ENCODE results near the gene NCOA6. TPM values are rescaled to one million over a fixed set of nuclear protein-coding genes. Genes with fewer than 3 reads are reported as not detected.
"Not testable (repeated sequence)": the region's sequence is repeated elsewhere in the genome, so short reads cannot be mapped to it uniquely, and the experiment has no call there.

The NCOA6 gene
- total RNA-seq, 2 donors from 2014 or later = 16.7 to 19.8 TPM

DNA sequence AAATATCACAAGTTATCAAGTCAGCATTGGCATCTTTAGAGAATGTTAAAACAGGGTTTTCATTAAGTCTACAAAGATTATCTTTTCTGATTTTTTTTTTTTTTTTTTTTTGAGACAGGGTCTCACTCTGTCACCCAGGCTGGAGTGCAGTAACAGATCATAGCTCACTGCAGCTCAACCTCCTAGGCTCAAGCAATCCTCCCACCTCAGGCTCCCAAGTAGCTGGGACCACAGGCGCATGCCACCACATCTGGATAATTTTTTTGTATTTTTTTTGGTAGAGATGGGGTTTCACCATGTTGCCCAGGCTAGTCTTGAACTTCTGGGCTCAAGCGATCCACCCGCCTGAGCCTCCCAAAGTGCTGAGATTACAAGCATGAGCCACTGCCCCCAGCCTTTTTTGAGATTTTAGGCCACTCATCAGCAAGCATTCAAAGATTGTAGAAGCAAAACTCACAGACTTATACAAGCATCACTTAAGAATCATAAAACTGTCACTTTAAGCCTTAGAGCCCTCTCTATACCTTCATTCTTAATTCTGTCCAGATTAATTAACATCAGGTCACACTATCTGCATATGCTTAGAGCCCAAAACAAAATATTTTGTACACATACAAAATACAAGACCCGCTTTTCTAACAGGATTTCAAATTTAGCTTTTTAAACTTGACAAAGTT lies 32.6 kb downstream of the NCOA6 start:
- ATAC-seq (no peak), DNase-seq (no peak)
- intact Hi-C loops (cut with DNase I) = no loop called here

GRCh38 chr20:34791289-34792020 lies 34.0 kb downstream of the NCOA6 start:
- intact Hi-C loops (cut with DNase I) = no loop called here

GRCh38 chr20:34781220-34781619 lies 44.2 kb downstream of the NCOA6 start:
- intact Hi-C loops (cut with DNase I) = no loop called here
- no peak for DNase-seq
- no peak for ATAC-seq

More at GRCh38 chr20:34791289-34792020, 34.0 kb downstream of the NCOA6 start:
- no peak for DNase-seq
- ATAC-seq = peak; percentile 78 to 86

DNA sequence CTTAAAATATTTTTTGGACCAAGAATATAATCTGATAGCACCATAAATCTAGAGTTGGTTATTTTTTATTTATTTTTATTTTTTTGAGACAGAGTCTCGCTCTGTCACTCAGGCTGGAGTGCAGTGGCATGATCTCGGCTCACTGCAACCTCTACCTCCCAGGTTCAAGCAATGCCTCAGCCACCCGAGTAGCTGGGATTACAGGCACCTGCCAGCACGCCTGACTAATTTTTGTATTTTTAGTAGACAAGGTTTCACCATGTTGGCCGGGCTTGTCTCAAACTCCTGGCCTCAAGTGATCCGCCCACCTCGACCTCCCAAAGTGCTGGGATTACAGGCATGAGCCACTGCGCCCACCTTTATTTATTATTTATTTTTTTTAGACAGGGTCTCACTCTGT lies 45.2 kb downstream of the NCOA6 start:
- intact Hi-C loops (cut with DNase I); ATAC-seq: not testable (repeated sequence)

GRCh38 chr20:34776177-34776576 lies 49.3 kb downstream of the NCOA6 start:
- ATAC-seq = no peak
- no peak for DNase-seq
- intact Hi-C loops (cut with DNase I) = no loop called here

More for the DNA sequence above, 45.2 kb downstream of the NCOA6 start:
- DNase-seq = not testable (repeated sequence)

DNA sequence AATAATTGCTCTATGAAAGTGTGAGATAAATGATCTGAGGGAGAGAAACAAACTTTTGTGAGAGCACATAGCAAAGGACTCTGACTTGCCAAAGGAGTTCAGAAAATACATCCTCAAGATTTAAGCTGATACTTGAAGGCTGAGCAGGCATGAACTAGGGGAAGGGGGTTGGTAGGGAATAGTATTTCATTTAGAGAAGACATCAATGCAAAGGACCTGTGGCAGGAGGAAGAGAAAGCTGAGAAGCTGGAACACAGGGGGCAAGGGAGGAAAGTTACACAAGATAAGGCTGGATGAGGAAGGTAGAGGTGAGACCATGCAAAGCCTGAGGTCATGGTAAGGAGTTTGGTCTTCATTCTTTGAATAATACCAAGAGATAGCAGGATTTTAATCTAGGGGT lies 50.6 kb downstream of the NCOA6 start:
- intact Hi-C loops (cut with DNase I) = loop anchor here in 1 of 2 donors (5.0 kb wide), 1 partner anchor 198 kb away; no protein-coding TSS in a partner anchor
- ATAC-seq = no peak

DNA sequence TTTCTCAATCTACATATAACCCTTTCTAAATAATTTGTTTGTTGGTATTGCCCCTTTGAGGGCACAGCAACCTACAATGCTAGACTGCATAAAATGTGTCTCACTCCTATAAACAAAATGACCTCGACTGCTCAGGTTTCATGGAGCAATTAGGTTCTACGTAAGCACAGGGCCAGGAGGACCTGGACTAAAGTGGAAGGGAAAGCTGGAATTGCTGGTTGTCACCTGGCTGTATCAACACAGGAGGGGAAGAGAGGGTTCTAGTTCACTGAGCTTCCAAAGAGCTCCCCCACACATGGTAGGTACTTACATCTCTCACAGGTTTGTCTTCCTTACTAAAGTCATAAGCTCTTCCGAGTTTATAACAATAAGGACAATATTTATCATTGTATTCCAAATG lies 51.0 kb downstream of the NCOA6 start:
- intact Hi-C loops (cut with DNase I) = loop anchor here in 1 of 2 donors (5.0 kb wide), 1 partner anchor 197 kb away; no protein-coding TSS in a partner anchor
- ATAC-seq (no peak), DNase-seq (no peak)

More for the DNA sequence above, 50.6 kb downstream of the NCOA6 start:
- no peak for DNase-seq

GRCh38 chr20:34773726-34774125 lies 51.7 kb downstream of the NCOA6 start:
- ATAC-seq = no peak
- intact Hi-C loops (cut with DNase I) = loop anchor here in 1 of 2 donors (5.0 kb wide), 1 partner anchor 196 kb away; no protein-coding TSS in a partner anchor
- DNase-seq = no peak

DNA sequence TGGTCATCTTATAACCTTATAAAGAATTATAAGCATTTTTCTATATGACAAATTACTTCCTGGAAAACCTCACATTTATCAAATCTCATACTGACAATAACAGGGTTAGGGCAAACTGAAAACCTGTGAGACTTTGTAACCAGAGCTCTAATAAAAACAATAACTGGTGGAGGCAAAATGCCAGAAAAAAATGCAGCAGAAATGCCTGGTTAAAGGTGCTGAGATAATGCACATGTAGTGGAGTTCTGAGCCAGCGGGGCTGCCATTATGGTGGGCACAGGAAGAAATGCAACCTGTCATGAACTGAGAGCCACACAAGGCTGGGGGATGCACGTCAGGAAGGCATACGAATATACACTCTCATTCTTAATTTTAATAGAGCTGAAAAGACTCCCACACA lies 53.0 kb downstream of the NCOA6 start:
- ATAC-seq = no peak
- no peak for DNase-seq
- intact Hi-C loops (cut with DNase I) = loop anchor here in 1 of 2 donors (5.0 kb wide), 1 partner anchor 195 kb away; no protein-coding TSS in a partner anchor

- DNase-seq = no peak
- ATAC-seq = no peak
- intact Hi-C loops (cut with DNase I) = loop anchor here in 1 of 2 donors (5.0 kb wide), 1 partner anchor 194 kb away; no protein-coding TSS in a partner anchor
Observed at GRCh38 chr20:34771680-34772081, 53.8 kb downstream of the NCOA6 start.

DNA sequence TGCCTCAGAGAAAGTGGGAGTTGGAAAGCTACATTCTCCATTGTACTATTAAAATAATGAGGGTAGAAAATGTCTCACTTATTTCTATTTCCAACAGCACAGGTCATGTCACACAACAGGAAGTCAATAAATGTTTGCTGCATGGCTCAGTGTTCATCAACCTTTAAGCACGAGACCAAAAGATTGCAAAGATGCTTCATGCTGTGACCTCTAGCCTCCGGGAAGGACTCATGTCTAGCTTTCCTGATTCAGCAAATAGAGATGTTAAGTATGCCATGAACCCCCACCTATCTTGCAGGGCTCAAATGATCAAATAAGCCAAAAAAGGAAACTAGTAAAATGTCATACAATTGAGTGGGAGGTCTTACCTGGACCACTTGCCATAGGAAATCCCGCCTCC lies 57.4 kb downstream of the NCOA6 start:
- no peak for ATAC-seq
- DNase-seq = no peak
- intact Hi-C loops (cut with DNase I) = no loop called here

- ATAC-seq (no peak), DNase-seq (no peak)
- intact Hi-C loops (cut with DNase I) = no loop called here
Observed at GRCh38 chr20:34762031-34762555, 63.4 kb downstream of the NCOA6 start.

DNA sequence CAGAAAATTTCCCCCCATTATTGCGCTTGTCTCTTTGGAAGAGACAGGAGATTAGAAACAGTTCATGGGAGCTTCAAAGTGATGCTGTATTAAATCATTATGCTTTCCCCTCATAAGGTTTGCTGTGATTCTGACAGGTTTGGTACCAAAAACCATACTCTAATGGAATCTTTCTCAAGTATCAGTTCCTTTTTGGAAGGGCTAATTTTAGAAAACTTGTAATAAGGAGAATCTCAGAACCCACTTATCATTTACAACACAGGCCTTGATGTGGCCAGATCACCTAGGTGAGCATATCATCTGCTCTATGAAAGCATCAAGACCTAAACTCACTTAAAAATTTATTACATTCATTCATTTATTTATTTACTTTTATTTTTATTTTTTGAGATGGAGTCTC lies 70.1 kb downstream of the NCOA6 start:
- intact Hi-C loops (cut with DNase I) = loop anchor here in 1 of 2 donors (10.0 kb wide), 1 partner anchor 181 kb away; no protein-coding TSS in a partner anchor
- ATAC-seq = no peak
- DNase-seq = no peak

GRCh38 chr20:34754611-34755010 lies 70.8 kb downstream of the NCOA6 start:
- intact Hi-C loops (cut with DNase I) = loop anchor here in 1 of 2 donors (10.0 kb wide), 1 partner anchor 180 kb away; no protein-coding TSS in a partner anchor

GRCh38 chr20:34753706-34754461 lies 71.6 kb downstream of the NCOA6 start:
- DNase-seq (no peak), ATAC-seq (no peak)
- intact Hi-C loops (cut with DNase I) = loop anchor here in 1 of 2 donors (10.0 kb wide), 1 partner anchor 179 kb away; no protein-coding TSS in a partner anchor

More at GRCh38 chr20:34754611-34755010, 70.8 kb downstream of the NCOA6 start:
- ATAC-seq (no peak), DNase-seq (no peak)

DNA sequence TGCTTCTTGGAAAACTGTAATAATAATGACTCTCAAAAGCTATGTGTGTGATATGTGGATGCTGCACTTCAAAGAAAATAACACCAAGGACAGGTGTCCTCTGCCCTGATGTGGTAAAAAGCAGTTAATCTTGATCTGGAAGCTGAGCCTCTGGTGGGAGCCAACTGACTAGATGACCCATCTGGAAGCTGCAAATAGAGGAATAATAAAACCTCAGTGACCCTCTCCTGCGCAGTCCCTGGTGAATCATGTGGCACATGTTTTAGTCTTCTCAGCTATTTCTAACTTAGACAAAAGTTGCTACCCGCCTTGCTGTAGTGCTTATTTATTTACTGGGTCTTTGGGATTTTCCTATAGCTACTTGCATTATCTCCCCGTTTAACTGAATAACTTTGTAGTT lies 74.0 kb downstream of the NCOA6 start:
- ATAC-seq (no peak), DNase-seq (no peak)
- intact Hi-C loops (cut with DNase I) = loop anchor here in 1 of 2 donors (10.0 kb wide), 1 partner anchor 177 kb away; no protein-coding TSS in a partner anchor

GRCh38 chr20:34750484-34750883 lies 75.0 kb downstream of the NCOA6 start:
- intact Hi-C loops (cut with DNase I) = loop anchor here in 1 of 2 donors (10.0 kb wide), 1 partner anchor 176 kb away; no protein-coding TSS in a partner anchor
- DNase-seq = no peak
- ATAC-seq = no peak

GRCh38 chr20:34748709-34749108 lies 76.7 kb downstream of the NCOA6 start:
- intact Hi-C loops (cut with DNase I) = no loop called here

GRCh38 chr20:34747479-34747878 lies 78.0 kb downstream of the NCOA6 start:
- no peak for ATAC-seq
- intact Hi-C loops (cut with DNase I) = no loop called here

More at GRCh38 chr20:34748709-34749108, 76.7 kb downstream of the NCOA6 start:
- ATAC-seq = no peak
- DNase-seq = no peak

More at GRCh38 chr20:34747479-34747878, 78.0 kb downstream of the NCOA6 start:
- DNase-seq = no peak
